ENCODE data around the gene NOXO1.
A peak's percentile ranks its signal among the peaks of the same experiment; 100 is the strongest.

Gene NOXO1

GRCh38 chr16:1938316-1938715, 43.0 kb downstream of the NOXO1 start:
- no peak for DNase-seq

GRCh38 chr16:1936945-1937479, 44.3 kb downstream of the NOXO1 start:
- DNase-seq, result no peak

- no peak for DNase-seq
Measured at GRCh38 chr16:1933097-1933661, 48.1 kb downstream of the NOXO1 start.

DNA sequence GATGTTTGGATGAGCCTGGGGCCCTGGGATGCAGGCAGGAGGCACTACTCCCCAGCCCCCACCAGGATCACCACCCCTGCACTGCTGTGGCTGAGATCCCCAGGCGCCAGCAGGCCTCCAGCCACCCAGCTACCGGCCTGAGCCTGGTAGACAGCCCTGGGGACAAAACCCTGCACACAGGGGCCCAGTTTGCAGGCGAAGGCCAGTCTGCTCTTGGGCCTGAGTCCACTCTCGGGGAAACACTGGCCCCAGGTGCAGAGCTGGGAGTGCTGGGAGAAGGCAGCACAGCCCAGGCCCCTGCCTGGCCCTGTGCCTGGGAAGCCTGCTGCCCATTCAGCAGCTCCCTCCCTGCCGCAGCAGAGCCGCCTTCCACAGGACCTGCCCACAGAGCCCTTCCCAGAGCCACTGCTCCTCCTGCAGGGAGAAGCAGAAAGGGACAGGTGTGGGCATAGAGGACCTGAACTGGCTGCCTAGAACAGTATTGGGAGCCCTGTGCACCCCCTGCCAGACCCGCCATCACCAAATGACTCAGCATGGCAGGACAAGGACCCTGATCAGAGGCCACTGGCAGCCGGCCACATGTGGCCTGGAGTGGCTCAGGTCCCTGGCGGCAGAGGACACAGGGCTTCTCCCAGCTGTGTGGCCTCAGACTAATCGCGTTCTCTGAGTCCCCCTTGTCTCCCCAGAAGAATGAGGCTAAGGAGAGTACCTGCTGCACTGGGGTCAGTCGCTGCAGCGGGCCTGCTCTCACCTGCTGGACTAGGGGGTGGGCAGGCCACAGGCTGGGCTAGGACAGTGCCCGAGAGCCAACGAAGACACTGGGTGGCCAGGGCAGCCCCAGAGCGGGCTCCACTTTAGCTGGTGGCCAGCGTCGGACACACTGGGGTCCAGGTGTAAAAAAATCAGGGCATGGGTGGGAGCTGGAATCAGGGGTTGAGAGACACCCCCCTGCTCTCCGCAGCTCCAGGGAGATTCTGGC, 48.9 kb downstream of the NOXO1 start:
- DNase-seq, result peak; percentile 48

GRCh38 chr16:1930338-1930720, 50.9 kb downstream of the NOXO1 start:
- no peak for DNase-seq

DNA sequence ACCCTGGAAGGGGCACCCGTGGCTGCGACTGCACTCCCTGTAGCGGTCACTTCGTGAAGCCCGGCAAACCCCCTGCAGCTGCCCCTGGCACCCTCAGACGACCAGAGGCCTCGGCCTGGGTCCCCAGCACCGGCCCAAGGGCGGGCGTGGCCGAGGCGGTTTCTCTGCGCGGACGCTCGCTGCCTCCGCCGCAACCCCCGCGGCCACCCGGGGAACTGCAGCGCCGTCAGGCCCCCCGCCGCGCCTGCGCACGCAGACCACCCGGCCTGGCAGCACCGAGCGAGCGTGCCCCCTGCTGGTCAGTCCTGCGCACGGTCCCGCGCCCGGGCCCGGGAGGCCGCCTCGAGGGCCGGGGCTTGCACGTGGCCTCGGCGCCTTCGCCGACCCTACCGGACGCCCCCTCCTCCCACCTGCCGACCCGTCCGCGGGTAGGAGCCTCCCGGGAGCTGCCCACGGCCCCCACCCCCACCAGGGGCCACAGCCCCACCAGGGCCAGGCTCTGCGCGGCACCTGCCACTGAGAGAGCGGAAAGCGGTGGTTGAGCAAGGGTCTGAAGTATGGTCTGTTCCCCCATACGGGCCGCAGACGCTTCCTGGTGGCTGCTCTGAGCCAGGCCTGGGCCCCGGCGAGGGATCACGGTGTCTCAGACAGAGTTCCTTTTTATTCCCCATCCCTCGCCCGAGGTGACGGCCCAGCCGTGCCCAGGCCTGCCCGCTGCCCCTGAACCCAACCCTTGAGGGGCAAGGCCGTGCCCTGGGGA, 51.5 kb downstream of the NOXO1 start:
- DNase-seq, result peak; percentile 89

- DNase-seq, result peak; percentile 42
Measured at GRCh38 chr16:1929105-1929504, 52.2 kb downstream of the NOXO1 start.

All from NCI-H82 (cell line).